Measurements from ENCODE around the gene KCTD12. TPM values are rescaled to one million over a fixed set of nuclear protein-coding genes. Genes with fewer than 3 reads are reported as not detected.

Gene KCTD12
- total RNA-seq, 1 donor from 2014 or later = 3.7 TPM

DNA sequence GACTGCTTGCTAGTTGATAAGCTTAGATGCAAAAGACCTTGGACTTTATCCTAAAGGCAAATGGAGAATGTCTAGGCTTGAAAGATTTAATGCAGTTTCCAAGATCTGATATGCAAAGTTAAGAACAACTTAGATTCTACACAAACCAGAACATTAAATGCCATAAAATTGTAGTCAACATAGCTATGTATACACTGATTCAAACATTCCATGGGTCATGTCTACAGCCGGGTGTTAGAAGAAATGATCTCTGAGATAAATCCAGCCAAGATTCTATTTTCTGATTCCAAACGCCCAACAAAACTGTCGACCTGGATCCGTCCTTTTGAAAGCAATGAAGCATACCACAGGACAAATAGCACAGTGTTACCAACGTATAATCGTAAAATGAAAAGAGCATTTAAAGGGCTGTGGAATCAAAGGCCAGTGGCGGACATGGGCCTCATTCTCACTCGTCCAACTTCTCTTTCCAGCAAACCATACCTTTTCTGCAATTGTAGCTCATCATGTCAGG lies 52.7 kb downstream of the KCTD12 start:
- TF ChIP-seq CTCF (conservative IDR thresholded peaks at IDR 0.05; ENCODE audit: low read depth, low read length) = no peak
- no peak for DNase-seq (ENCODE audit: low read depth)
- no peak overlapping the region for H3K4me3 ChIP-seq (ENCODE audit: low read depth, low read length)

DNA sequence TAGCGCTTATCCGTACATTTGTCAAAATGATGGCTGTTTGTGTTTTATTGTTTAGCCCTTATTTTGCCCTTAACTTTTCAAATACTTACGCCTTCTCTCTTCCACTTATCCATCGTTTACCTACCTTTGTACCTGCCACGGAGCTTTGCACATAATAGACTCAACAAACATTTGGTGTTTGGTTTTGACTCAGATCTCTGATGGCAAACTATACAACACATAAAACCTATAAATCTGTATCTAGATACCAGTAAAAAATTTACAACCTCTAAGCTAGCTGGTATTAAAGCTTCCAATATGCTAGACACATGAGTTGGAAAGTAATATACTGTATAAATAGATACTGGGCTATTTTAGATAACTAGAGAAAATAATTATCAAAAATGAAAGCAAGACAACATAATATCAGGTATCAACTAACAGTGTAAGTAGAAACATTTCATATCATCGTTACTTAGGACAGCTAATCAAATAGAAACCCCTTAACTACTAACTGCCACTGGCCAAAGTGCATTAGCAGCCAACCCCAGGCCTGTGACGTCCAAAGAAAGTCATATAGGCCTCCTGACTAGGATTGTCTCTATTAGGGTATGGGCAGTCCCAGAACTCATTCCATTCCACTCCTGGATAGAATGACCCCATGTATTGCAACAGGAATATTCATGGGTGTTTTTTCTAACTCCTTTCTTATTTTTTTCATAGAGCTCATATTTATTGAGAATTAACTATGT lies 53.8 kb downstream of the KCTD12 start:
- no peak overlapping the region for H3K4me3 ChIP-seq (ENCODE audit: low read depth, low read length)
- DNase-seq (ENCODE audit: low read depth) = no peak
- TF ChIP-seq CTCF (conservative IDR thresholded peaks at IDR 0.05; ENCODE audit: low read depth, low read length) = no peak

GRCh38 chr13:76830805-76831204 lies 55.4 kb downstream of the KCTD12 start:
- no peak for TF ChIP-seq CTCF (conservative IDR thresholded peaks at IDR 0.05; ENCODE audit: low read depth, low read length)
- DNase-seq (ENCODE audit: low read depth) = no peak
- no peak overlapping the region for H3K4me3 ChIP-seq (ENCODE audit: low read depth, low read length)

Other genes with a start within 250 kb of the KCTD12 start
- not detected in 2 replicates for gene ACOD1, start 62.1 kb upstream of the KCTD12 start, total RNA-seq
- 15.9 and 19.8 TPM in 2 replicates for gene CLN5, start 105.7 kb upstream of the KCTD12 start, total RNA-seq
- gene FBXL3, start 140.8 kb upstream of the KCTD12 start, total RNA-seq = 32.2 and 33.8 TPM in 2 replicates

Measured in epithelial cell of proximal tubule (primary cell).